Hair follicular keratinocyte (primary cell): ENCODE results near the gene ADAM20. TPM values are rescaled to one million over a fixed set of nuclear protein-coding genes. Genes with fewer than 3 reads are reported as not detected.

Source experiments
- total RNA-seq: library from RNA; depleted of rRNA; stranded (reverse); fragments of >200 nt; gene quantifications from 2 replicates; pipeline ENCODE4 v1.2.3, GENCODE V29; 2015

The ADAM20 gene
- under 0.01 and 0.04 TPM in 2 replicates for total RNA-seq

DNA sequence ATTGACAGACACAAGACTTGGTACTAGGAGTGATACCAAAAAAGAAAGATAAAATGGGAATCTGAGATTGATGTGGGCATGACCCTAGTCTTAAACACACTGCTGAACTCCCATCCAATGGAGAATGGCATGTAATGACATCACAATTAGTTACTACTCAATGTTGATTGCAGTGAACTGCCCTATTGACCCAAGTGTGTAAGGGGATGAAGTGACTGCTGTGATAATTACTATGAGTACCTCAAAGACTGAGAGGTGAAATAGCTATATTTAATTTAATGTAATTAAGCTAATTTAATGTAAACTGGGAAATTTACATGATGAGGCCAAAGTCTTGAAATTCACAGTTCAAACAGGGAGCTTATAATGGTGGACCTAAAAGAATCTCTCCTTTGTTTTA, at the start of gene ADAM20:
Gene ADAM20 (minus strand): TSS at position 101 of the 400 bp plus-strand sequence. CDS start 10,247 bp downstream, outside the sequence.

Other genes with a start within 250 kb of the ADAM20 start
- 21.9 and 31.2 TPM in 2 replicates for gene COX16, start 175.3 kb downstream of the ADAM20 start, total RNA-seq
- 6.7 and 8.7 TPM in 2 replicates for gene SYNJ2BP, start 117.9 kb downstream of the ADAM20 start, total RNA-seq
- 0.30 and 0.55 TPM in 2 replicates for gene ADAM21, start 82.8 kb downstream of the ADAM20 start, total RNA-seq
- gene MED6, start 65.7 kb upstream of the ADAM20 start, total RNA-seq = 19.1 and 21.6 TPM in 2 replicates
- gene TTC9, start 106.9 kb upstream of the ADAM20 start, total RNA-seq = 0.23 and 0.46 TPM in 2 replicates